CD14-positive monocyte (primary cell): ENCODE data around the gene CDK15. TPM values are rescaled to one million over a fixed set of nuclear protein-coding genes. Genes with fewer than 3 reads are reported as not detected.
"Not testable (repeated sequence)": the region's sequence is repeated elsewhere in the genome, so short reads cannot be mapped to it uniquely, and the experiment has no call there.

Source experiments
- DNase-seq, 3 donors: peaks; one replicate each; pipeline ENCODE4 v3.0.0-alpha.2; 2011 to 2022
- H2AFZ ChIP-seq: 2 replicates; pipeline ENCODE4 v1.6.0; 2012; ENCODE audit warnings: mild to moderate bottlenecking, low read depth, low read length, inconsistent platforms; ENCODE audit not compliant: insufficient read depth, poor library complexity, severe bottlenecking
- H3K27ac ChIP-seq, 2 donors: 1 replicate in 1 of 2; 2 replicates in 1 of 2; pipeline ENCODE4 v1.5.1; 2012 to 2013; ENCODE audit warnings: low read length in 2 of 2, control low read depth in 1 of 2, inconsistent platforms in 1 of 2, low read depth in 1 of 2, mild to moderate bottlenecking in 1 of 2
- H3K27me3 ChIP-seq, 2 donors: one replicate each; pipeline versions ENCODE4 v1.6.0 to v1.6.1; 2011 to 2013; ENCODE audit warnings: low read length in 2 of 2; ENCODE audit not compliant: control insufficient read depth in 2 of 2, insufficient read depth in 2 of 2
- H3K36me3 ChIP-seq, 2 donors: replicated peaks in 1 of 2; 1 replicate in 1 of 2; 2 replicates in 1 of 2; pipeline versions ENCODE4 v1.5.1 to v1.6.1; 2012 to 2013; ENCODE audit warnings: low read length in 2 of 2, control low read depth in 1 of 2, inconsistent platforms in 1 of 2, mild to moderate bottlenecking in 1 of 2; ENCODE audit not compliant: insufficient read depth in 2 of 2, control insufficient read depth in 1 of 2
- H3K4me1 ChIP-seq, 2 donors: 1 replicate in 1 of 2; 2 replicates in 1 of 2; pipeline versions ENCODE4 v1.5.1 to v1.6.1; 2012 to 2013; ENCODE audit warnings: low read length in 2 of 2, control low read depth in 1 of 2, inconsistent platforms in 1 of 2, mild to moderate bottlenecking in 1 of 2, moderate library complexity in 1 of 2; ENCODE audit not compliant: insufficient read depth in 2 of 2, control insufficient read depth in 1 of 2
- H3K4me2 ChIP-seq: replicated peaks from 2 replicates; pipeline ENCODE3; 2012; ENCODE audit warnings: low read length, moderate library complexity, mild to moderate bottlenecking; ENCODE audit not compliant: poor library complexity, severe bottlenecking; ENCODE audit errors: extremely low read depth
- H3K4me3 ChIP-seq, 3 experiments: fragments of 200-600 bp in 1 of 3; sonication (generic) in 1 of 3; replicated peaks in 1 of 3; 1 replicate in 2 of 3; 2 replicates in 1 of 3; pipeline ENCODE4 v1.5.1; 2011 to 2013; ENCODE audit warnings: low read length in 3 of 3, mild to moderate bottlenecking in 3 of 3, control low read depth in 2 of 3, low read depth in 2 of 3, inconsistent platforms in 1 of 3, moderate library complexity in 1 of 3
- H3K79me2 ChIP-seq: 2 replicates; pipeline ENCODE4 v1.6.0; 2012; ENCODE audit warnings: mild to moderate bottlenecking, control low read depth, inconsistent platforms, low read length, moderate library complexity; ENCODE audit not compliant: insufficient read depth
- H3K9ac ChIP-seq: 2 replicates; pipeline ENCODE4 v1.6.0; 2017; ENCODE audit warnings: low read length, mild to moderate bottlenecking; ENCODE audit not compliant: insufficient read depth, poor library complexity, severe bottlenecking
- H3K9me3 ChIP-seq, 2 donors: replicated peaks in 1 of 2; 1 replicate in 1 of 2; 2 replicates in 1 of 2; pipeline versions ENCODE4 v1.5.1 to v1.6.1; 2012 to 2013; ENCODE audit warnings: low read length in 2 of 2, control low read depth in 1 of 2; ENCODE audit not compliant: control insufficient read depth in 1 of 2, insufficient read depth in 1 of 2
- H4K20me1 ChIP-seq: 2 replicates; pipeline ENCODE4 v1.6.0; 2012; ENCODE audit warnings: mild to moderate bottlenecking, low read length, control low read depth, moderate library complexity; ENCODE audit not compliant: insufficient read depth
- H3K27ac Mint-ChIP-seq, 7 donors: one replicate each; pipeline ENCODE4 v1.8.0; 2020; ENCODE audit warnings: mild to moderate bottlenecking in 7 of 7, mixed read lengths in 7 of 7, moderate library complexity in 6 of 7, inconsistent platforms in 2 of 7
- H3K27me3 Mint-ChIP-seq, 3 donors: one replicate each; pipeline ENCODE4 v1.8.0; 2021 to 2022; ENCODE audit warnings: low read depth in 3 of 3, mild to moderate bottlenecking in 3 of 3, mixed read lengths in 3 of 3, moderate library complexity in 3 of 3, inconsistent platforms in 1 of 3
- H3K36me3 Mint-ChIP-seq, 2 donors: one replicate each; pipeline ENCODE4 v1.8.0; 2020; ENCODE audit warnings: mixed read lengths in 2 of 2, inconsistent platforms in 1 of 2, mild to moderate bottlenecking in 1 of 2
- H3K4me1 Mint-ChIP-seq: one replicate; pipeline ENCODE4 v1.8.0; 2020; ENCODE audit warnings: mild to moderate bottlenecking, mixed read lengths
- H3K4me3 Mint-ChIP-seq, 2 donors: one replicate each; pipeline ENCODE4 v1.8.0; 2020; ENCODE audit warnings: mild to moderate bottlenecking in 2 of 2, mixed read lengths in 2 of 2, moderate library complexity in 1 of 2
- H3K9me3 Mint-ChIP-seq, 7 donors: one replicate each; pipeline ENCODE4 v1.8.0; 2020 to 2022; ENCODE audit warnings: mixed read lengths in 7 of 7, mild to moderate bottlenecking in 6 of 7, moderate library complexity in 6 of 7, inconsistent platforms in 2 of 7
- CTCF ChIP-seq: fragments of 200-600 bp; IDR thresholded peaks from one replicate; pipeline ENCODE4 v1.8.0; 2022; ENCODE audit warnings: antibody characterized with exemption, mild to moderate bottlenecking
- WGBS: methylation state at CpG from one replicate; pipeline ENCODE4 v1.1.5; 2013; ENCODE audit warnings: missing lambda C conversion rate; ENCODE audit not compliant: insufficient coverage; 5-methylcytosine and 5-hydroxymethylcytosine counted together
- intact Hi-C, 2 donors: fragments of 100-400 bp; cut with micrococcal nuclease; formaldehyde crosslinking; loops; one replicate each; pipeline versions ENCODE4 v1.15.0 to v1.15.1; 2023
- polyA plus RNA-seq, 3 donors: library from polyadenylated mRNA; depleted of rRNA in 1 of 3; unstranded in 2 of 3; stranded (reverse) in 1 of 3; fragments of 300-500 nt in 2 of 3; fragments of >200 nt in 1 of 3; fragmentation: Illumina TruSeq in 2 of 3; gene quantifications; 1 replicate in 2 of 3; 2 replicates in 1 of 3; pipeline ENCODE4 v1.2.3, GENCODE V29; 2012 to 2021

CDK15 gene
- polyA plus RNA-seq, 3 donors: not detected

GRCh38 chr2:201761101-201761500, 45.2 kb upstream of the CDK15 start:
- H3K36me3 ChIP-seq: peaks cover 28 to 58% of the 10 kb centered on the region in 2 donors
- H3K4me3 ChIP-seq: no peak overlapping the region
- Mint-ChIP-seq H3K36me3 (peaks cover 35 to 40% of the 10 kb centered on the region in 2 donors), H3K27me3 (no peaks in the 10 kb centered on the region), H3K9me3 (no peaks in the 10 kb centered on the region), H3K4me3 (no peak overlapping the region), H3K4me1 (peaks cover 2% of the 10 kb centered on the region), H3K27ac (no peak overlapping the region)
- H3K79me2 ChIP-seq: no peaks in the 10 kb centered on the region
- no peak overlapping the region for H3K9ac ChIP-seq
- no peaks in the 10 kb centered on the region for H3K4me1 ChIP-seq
- 100% methylated on average over 4 of the region's 4 CpGs for WGBS
- no peak overlapping the region for H3K4me2 ChIP-seq
- H4K20me1 ChIP-seq: no peaks in the 10 kb centered on the region
- no peak overlapping the region for H3K27ac ChIP-seq
- no peaks in the 10 kb centered on the region for H3K9me3 ChIP-seq
- TF ChIP-seq CTCF: no peak
- H3K27me3 ChIP-seq: no peaks in the 10 kb centered on the region
- no peak overlapping the region for H2AFZ ChIP-seq
- intact Hi-C loops: no loop called here
- DNase-seq: no peak

DNA sequence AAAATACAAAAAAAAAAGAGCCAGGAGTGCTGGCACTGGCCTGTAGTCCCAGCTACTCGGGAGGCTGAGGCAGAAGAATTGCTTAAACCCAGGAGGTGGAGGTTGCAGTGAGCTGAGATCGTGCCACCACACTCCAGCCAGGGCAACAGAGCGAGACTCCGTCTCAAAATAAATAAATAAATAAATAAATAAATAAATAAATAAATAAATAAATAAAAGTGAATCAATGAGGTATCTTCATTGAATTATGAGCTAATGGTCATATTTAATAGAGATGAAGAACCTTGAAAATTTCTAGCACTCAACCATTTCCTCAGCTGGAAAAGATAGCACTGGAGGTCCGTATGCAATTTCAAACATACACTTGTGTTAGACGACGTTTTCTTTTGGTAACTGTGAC, 41.9 kb upstream of the CDK15 start:
- peaks cover 36 to 37% of the 10 kb centered on the region in 2 donors for H3K36me3 Mint-ChIP-seq
- H3K9ac ChIP-seq: not testable (repeated sequence)

More for the DNA sequence above, 41.9 kb upstream of the CDK15 start:
- no CpG with 5 or more reads among the region's 7 CpGs for WGBS
- H3K4me1 ChIP-seq, H3K4me2 ChIP-seq, H3K4me1 Mint-ChIP-seq, H3K79me2 ChIP-seq, H3K4me3 ChIP-seq, H3K27me3 Mint-ChIP-seq, H3K27ac Mint-ChIP-seq, H3K9me3 Mint-ChIP-seq, H4K20me1 ChIP-seq, H2AFZ ChIP-seq, intact Hi-C loops, H3K9me3 ChIP-seq, H3K27me3 ChIP-seq, DNase-seq, H3K27ac ChIP-seq, H3K4me3 Mint-ChIP-seq: not testable (repeated sequence)
- peaks cover 19 to 55% of the 10 kb centered on the region in 2 donors for H3K36me3 ChIP-seq
